Astrocyte (in vitro differentiated cells and primary cell): ENCODE data around the gene USP21. TPM values are rescaled to one million over a fixed set of nuclear protein-coding genes. Genes with fewer than 3 reads are reported as not detected.

Source experiments
- DNase-seq: peaks from one replicate; pipeline ENCODE4 v3.0.0-alpha.2; 2010; ENCODE audit warnings: low read depth
- FAIRE-seq: peaks from 2 replicates; lab custom pipeline; 2011; peaks lifted over from hg19 to GRCh38; lab: Jason Lieb, UNC
- H2AFZ ChIP-seq: 2 replicates; pipeline ENCODE4 v1.6.0; 2012; ENCODE audit warnings: low read depth, low read length, inconsistent platforms
- H3K27ac ChIP-seq: 2 replicates; pipeline ENCODE4 v1.5.1; 2011; ENCODE audit warnings: low read depth, low read length, inconsistent platforms
- H3K27me3 ChIP-seq: 2 replicates; pipeline ENCODE4 v1.6.0; 2011; ENCODE audit warnings: low read length, inconsistent platforms; ENCODE audit not compliant: insufficient read depth
- H3K36me3 ChIP-seq: 2 replicates; pipeline ENCODE4 v1.5.1; 2011; ENCODE audit warnings: low read length, inconsistent platforms; ENCODE audit not compliant: insufficient read depth
- H3K4me1 ChIP-seq: 2 replicates; pipeline ENCODE4 v1.5.1; 2011; ENCODE audit warnings: low read length, inconsistent platforms; ENCODE audit not compliant: insufficient read depth
- H3K4me2 ChIP-seq: 2 replicates; pipeline ENCODE4 v1.6.0; 2012; ENCODE audit warnings: low read length, inconsistent platforms
- H3K4me3 ChIP-seq: 2 replicates; pipeline ENCODE4 v1.5.1; 2011; ENCODE audit warnings: low read depth, mild to moderate bottlenecking, low read length, inconsistent platforms; ENCODE audit not compliant: insufficient read depth
- H3K79me2 ChIP-seq: 2 replicates; pipeline ENCODE4 v1.6.0; 2012; ENCODE audit warnings: mild to moderate bottlenecking, low read length, inconsistent platforms; ENCODE audit not compliant: insufficient read depth
- H3K9ac ChIP-seq: 2 replicates; pipeline ENCODE4 v1.6.0; 2012; ENCODE audit warnings: mild to moderate bottlenecking, low read length, inconsistent platforms
- H3K9me3 ChIP-seq: 2 replicates; pipeline ENCODE4 v1.5.1; 2012; ENCODE audit warnings: low read depth, mild to moderate bottlenecking, low read length, inconsistent platforms; ENCODE audit not compliant: insufficient read depth
- H4K20me1 ChIP-seq: 2 replicates; pipeline ENCODE4 v1.6.0; 2012; ENCODE audit warnings: low read length, inconsistent platforms; ENCODE audit not compliant: insufficient read depth
- H3K27ac Mint-ChIP-seq: one replicate; pipeline ENCODE4 v1.8.0; 2021; ENCODE audit warnings: mild to moderate bottlenecking, mixed read lengths; ENCODE audit not compliant: unreplicated experiment
- H3K27me3 Mint-ChIP-seq: one replicate; pipeline ENCODE4 v1.8.0; 2021; ENCODE audit warnings: low read depth, mixed read lengths; ENCODE audit not compliant: unreplicated experiment
- H3K36me3 Mint-ChIP-seq: one replicate; pipeline ENCODE4 v1.8.0; 2021; ENCODE audit warnings: low read depth, mixed read lengths; ENCODE audit not compliant: unreplicated experiment
- H3K4me1 Mint-ChIP-seq: one replicate; pipeline ENCODE4 v1.8.0; 2021; ENCODE audit warnings: low read depth, mixed read lengths; ENCODE audit not compliant: unreplicated experiment
- H3K4me3 Mint-ChIP-seq: one replicate; pipeline ENCODE4 v1.8.0; 2021; ENCODE audit warnings: mild to moderate bottlenecking, moderate library complexity, mixed read lengths; ENCODE audit not compliant: unreplicated experiment
- H3K9me3 Mint-ChIP-seq: one replicate; pipeline ENCODE4 v1.8.0; 2021; ENCODE audit warnings: mild to moderate bottlenecking, mixed read lengths; ENCODE audit not compliant: unreplicated experiment
- EZH2 ChIP-seq: IDR thresholded peaks from 2 replicates; pipeline ENCODE4 v1.6.1; 2012; ENCODE audit warnings: mild to moderate bottlenecking, low read length, inconsistent platforms; ENCODE audit not compliant: insufficient read depth
- total RNA-seq: library from RNA; stranded (reverse); gene quantifications from 2 replicates; pipeline ENCODE4 v1.2.1, GENCODE V29; 2021
- TF ChIP-seq, protein P1 (sequence below): IDR thresholded peaks from 2 replicates; pipeline ENCODE4 v1.5.1; 2011; ENCODE audit warnings: low read depth, mild to moderate bottlenecking, inconsistent platforms, low read length, moderate library complexity; ENCODE audit not compliant: insufficient read depth

The USP21 gene
- total RNA-seq, 1 donor from 2014 or later: 14.4 TPM

GRCh38 chr1:161138431-161138830 is 20.9 kb upstream of the USP21 start:
- Mint-ChIP-seq H3K27me3 (no peaks in the 10 kb centered on the region), H3K4me3 (no peak overlapping the region), H3K9me3 (no peaks in the 10 kb centered on the region), H3K4me1 (no peaks in the 10 kb centered on the region), H3K27ac (no peak overlapping the region), H3K36me3 (no peaks in the 10 kb centered on the region)
- Histone ChIP-seq H4K20me1 (peaks cover 4% of the 10 kb centered on the region), H3K9ac (no peak overlapping the region), H3K4me1 (no peaks in the 10 kb centered on the region), H3K27me3 (no peaks in the 10 kb centered on the region), H3K9me3 (no peaks in the 10 kb centered on the region), H3K4me3 (no peak overlapping the region), H3K27ac (no peak overlapping the region), H3K79me2 (peaks cover 19% of the 10 kb centered on the region), H2AFZ (no peak overlapping the region), H3K4me2 (no peak overlapping the region), H3K36me3 (no peaks in the 10 kb centered on the region)
- TF ChIP-seq EZH2: no peak
- TF ChIP-seq, protein P1, sequence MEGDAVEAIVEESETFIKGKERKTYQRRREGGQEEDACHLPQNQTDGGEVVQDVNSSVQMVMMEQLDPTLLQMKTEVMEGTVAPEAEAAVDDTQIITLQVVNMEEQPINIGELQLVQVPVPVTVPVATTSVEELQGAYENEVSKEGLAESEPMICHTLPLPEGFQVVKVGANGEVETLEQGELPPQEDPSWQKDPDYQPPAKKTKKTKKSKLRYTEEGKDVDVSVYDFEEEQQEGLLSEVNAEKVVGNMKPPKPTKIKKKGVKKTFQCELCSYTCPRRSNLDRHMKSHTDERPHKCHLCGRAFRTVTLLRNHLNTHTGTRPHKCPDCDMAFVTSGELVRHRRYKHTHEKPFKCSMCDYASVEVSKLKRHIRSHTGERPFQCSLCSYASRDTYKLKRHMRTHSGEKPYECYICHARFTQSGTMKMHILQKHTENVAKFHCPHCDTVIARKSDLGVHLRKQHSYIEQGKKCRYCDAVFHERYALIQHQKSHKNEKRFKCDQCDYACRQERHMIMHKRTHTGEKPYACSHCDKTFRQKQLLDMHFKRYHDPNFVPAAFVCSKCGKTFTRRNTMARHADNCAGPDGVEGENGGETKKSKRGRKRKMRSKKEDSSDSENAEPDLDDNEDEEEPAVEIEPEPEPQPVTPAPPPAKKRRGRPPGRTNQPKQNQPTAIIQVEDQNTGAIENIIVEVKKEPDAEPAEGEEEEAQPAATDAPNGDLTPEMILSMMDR: no peak
- no peak for FAIRE-seq
- no peak for DNase-seq

DNA sequence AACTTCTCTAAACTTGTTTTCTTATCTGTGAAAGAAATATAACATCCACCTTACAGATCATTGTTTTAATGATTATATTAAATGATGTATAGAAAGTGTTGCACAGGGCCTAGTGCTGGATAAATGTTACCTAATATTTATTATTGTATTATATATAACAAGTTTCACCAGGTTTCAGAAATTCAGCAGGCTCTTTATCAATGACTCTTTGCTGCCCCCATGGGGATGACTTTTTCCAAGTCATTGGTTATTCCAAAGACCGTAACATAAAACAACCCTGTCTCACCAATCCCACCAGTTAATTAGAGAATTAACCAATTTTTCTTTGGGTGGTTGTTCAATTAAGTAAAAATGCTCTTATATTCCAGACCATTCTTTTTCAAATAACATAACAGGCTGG is 19.5 kb upstream of the USP21 start:
- Histone ChIP-seq H4K20me1 (peaks cover 4% of the 10 kb centered on the region), H3K9ac (no peak overlapping the region), H3K9me3 (no peaks in the 10 kb centered on the region), H3K36me3 (no peaks in the 10 kb centered on the region), H3K27ac (no peak overlapping the region), H3K4me3 (no peak overlapping the region), H3K27me3 (no peaks in the 10 kb centered on the region), H3K4me2 (no peak overlapping the region), H2AFZ (no peak overlapping the region), H3K79me2 (peaks cover 10% of the 10 kb centered on the region), H3K4me1 (no peaks in the 10 kb centered on the region)
- no peaks in the 10 kb centered on the region for H3K36me3 Mint-ChIP-seq
- H3K27me3 Mint-ChIP-seq: no peaks in the 10 kb centered on the region
- H3K4me3 Mint-ChIP-seq: no peak overlapping the region
- H3K4me1 Mint-ChIP-seq: no peaks in the 10 kb centered on the region
- H3K27ac Mint-ChIP-seq: no peak overlapping the region
- H3K9me3 Mint-ChIP-seq: no peaks in the 10 kb centered on the region
- DNase-seq (no peak), FAIRE-seq (no peak)
- TF ChIP-seq EZH2: no peak
- TF ChIP-seq, protein P1: peak; percentile 50

DNA sequence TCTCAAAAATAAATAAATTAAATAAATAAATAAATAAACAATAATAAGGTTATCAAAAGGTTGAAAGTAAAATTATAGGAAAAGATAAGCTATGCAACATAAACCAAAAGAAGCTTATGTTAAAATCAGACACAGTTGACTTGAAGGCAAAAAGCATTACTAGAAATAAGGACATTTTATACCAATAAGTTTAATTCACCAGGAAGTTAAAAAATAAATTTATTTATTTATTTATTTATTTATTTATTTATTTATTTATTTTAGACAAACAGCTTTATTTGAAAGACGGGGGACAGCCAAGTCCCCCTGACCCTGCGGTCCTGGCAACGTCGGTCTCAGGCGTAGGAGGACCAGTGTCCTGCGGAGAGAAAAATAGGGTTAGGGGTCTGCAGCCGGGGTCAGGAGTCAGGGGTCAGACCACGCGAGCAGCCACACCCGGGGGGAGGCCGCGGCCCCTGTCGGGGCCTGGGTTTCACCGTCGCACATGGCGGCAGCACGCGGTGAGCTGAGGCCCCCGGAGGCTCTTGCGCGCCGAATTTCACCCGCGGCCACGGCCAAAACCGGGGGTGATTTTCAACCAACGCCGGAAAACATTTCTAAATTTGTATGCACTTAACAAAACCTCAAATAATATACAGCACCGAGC is 18.4 kb upstream of the USP21 start:
- H3K36me3 ChIP-seq: no peaks in the 10 kb centered on the region
- peaks cover 4% of the 10 kb centered on the region for H4K20me1 ChIP-seq
- no peaks in the 10 kb centered on the region for H3K27me3 ChIP-seq
- DNase-seq (no peak), FAIRE-seq (no peak)
- Mint-ChIP-seq H3K27me3 (no peaks in the 10 kb centered on the region), H3K4me3 (no peak overlapping the region), H3K9me3 (no peaks in the 10 kb centered on the region), H3K36me3 (no peaks in the 10 kb centered on the region), H3K27ac (no peak overlapping the region), H3K4me1 (no peaks in the 10 kb centered on the region)
- no peak overlapping the region for H3K4me2 ChIP-seq
- H3K4me1 ChIP-seq: no peaks in the 10 kb centered on the region
- no peaks in the 10 kb centered on the region for H3K9me3 ChIP-seq
- no peak overlapping the region for H3K27ac ChIP-seq
- H3K9ac ChIP-seq: no peak overlapping the region
- no peak overlapping the region for H3K4me3 ChIP-seq
- peaks cover 4% of the 10 kb centered on the region for H3K79me2 ChIP-seq
- TF ChIP-seq EZH2: no peak
- TF ChIP-seq, protein P1: no peak
- H2AFZ ChIP-seq: no peak overlapping the region
